ENCODE results near the gene COG4.

The COG4 gene

DNA sequence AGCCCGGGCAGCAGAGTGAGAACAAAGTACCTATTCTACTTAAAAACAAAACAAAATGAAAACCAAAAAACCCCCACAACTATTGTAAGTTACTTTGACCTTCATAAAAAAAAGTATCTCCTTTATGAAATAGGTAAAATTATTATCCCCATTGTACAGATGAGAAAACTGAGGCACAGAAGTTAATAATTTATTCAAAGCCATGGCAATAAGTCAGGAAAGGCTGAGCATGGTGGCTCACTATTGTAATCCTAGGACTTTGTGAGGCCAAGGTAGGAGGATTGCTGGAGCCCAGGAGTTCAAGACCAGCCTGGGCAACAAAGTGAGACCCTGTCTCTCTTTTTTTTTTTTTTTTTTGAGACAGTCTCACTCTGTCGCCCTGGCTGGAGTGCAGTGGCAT lies 38.5 kb downstream of the COG4 start:
- ChIA-PET CTCF (no interaction called here), POLR2A (no interaction called here)
- TF ChIP-seq ZNF658 (tag by site-specific recombination; IDR thresholded peaks at IDR 0.05) = no peak
- Histone ChIP-seq H3K4me1 (ENCODE audit: control insufficient read depth, insufficient read depth, low read length) (no peaks in the 10 kb centered on the region), H3K27ac (ENCODE audit: extremely low read depth, low read depth, low read length) (no peak overlapping the region), H3K4me3 (ENCODE audit: low read depth, low read length) (no peak overlapping the region), H3K9me3 (ENCODE audit: control insufficient read depth, insufficient read depth, low read depth, low read length) (no peaks in the 10 kb centered on the region), H3K36me3 (ENCODE audit: control insufficient read depth in 2 of 2, insufficient read depth in 1 of 2, low read length in 2 of 2) (peaks cover 0 to 49% of the 10 kb centered on the region in 2 experiments; a peak in 2 of 3 replicates)

GRCh38 chr16:70483426-70483825 lies 39.9 kb downstream of the COG4 start:
- no peak for TF ChIP-seq ZNF391 (tag by site-specific recombination; IDR thresholded peaks at IDR 0.05; ENCODE audit: borderline replicate concordance, low read depth)
- TF ChIP-seq KLF9 (tag by site-specific recombination; IDR thresholded peaks at IDR 0.05; ENCODE audit: low read depth) = no peak
- no peak for TF ChIP-seq ZNF585B (tag by site-specific recombination; IDR thresholded peaks at IDR 0.05)
- TF ChIP-seq ZNF776 (tag by site-specific recombination; IDR thresholded peaks at IDR 0.05; ENCODE audit: borderline replicate concordance) = no peak
- Histone ChIP-seq H3K36me3 (ENCODE audit: control insufficient read depth in 2 of 2, insufficient read depth in 1 of 2, low read length in 2 of 2) (peaks cover 0 to 59% of the 10 kb centered on the region in 2 experiments; a peak in 2 of 3 replicates), H3K4me3 (ENCODE audit: low read depth, low read length) (no peak overlapping the region), H3K27ac (ENCODE audit: extremely low read depth, low read depth, low read length) (no peak overlapping the region), H3K9me3 (ENCODE audit: control insufficient read depth, insufficient read depth, low read depth, low read length) (no peaks in the 10 kb centered on the region), H3K4me1 (ENCODE audit: control insufficient read depth, insufficient read depth, low read length) (no peaks in the 10 kb centered on the region)
- CTCF ChIA-PET = no interaction called here
- POLR2A ChIA-PET = no interaction called here

- Histone ChIP-seq H3K36me3 (ENCODE audit: control insufficient read depth in 2 of 2, insufficient read depth in 1 of 2, low read length in 2 of 2) (peaks cover 0 to 65% of the 10 kb centered on the region in 2 experiments; a peak in 2 of 3 replicates), H3K27ac (ENCODE audit: extremely low read depth, low read depth, low read length) (no peak overlapping the region), H3K9me3 (ENCODE audit: control insufficient read depth, insufficient read depth, low read depth, low read length) (no peaks in the 10 kb centered on the region), H3K4me1 (ENCODE audit: control insufficient read depth, insufficient read depth, low read length) (no peaks in the 10 kb centered on the region), H3K4me3 (ENCODE audit: low read depth, low read length) (no peak overlapping the region)
- ChIA-PET POLR2A (no interaction called here), CTCF (no interaction called here)
- TF ChIP-seq ZNF600 (tag by site-specific recombination; IDR thresholded peaks at IDR 0.05) = 0 out of 2 replicates have a peak, but pooled peaks have one; percentile 23
- no peak for TF ChIP-seq PBX3 (CRISPR knock-in tag; IDR thresholded peaks at IDR 0.05)
- TF ChIP-seq PRDM1 (tag by site-specific recombination; IDR thresholded peaks at IDR 0.05) = peak; percentile 73
- TF ChIP-seq SCRT2 (tag by site-specific recombination; IDR thresholded peaks at IDR 0.05) = peak; percentile 97
- TF ChIP-seq SCRT1 (tag by site-specific recombination; IDR thresholded peaks at IDR 0.05; ENCODE audit: borderline replicate concordance) = peak; percentile 85; the same call in 1 of the 2 replicates
- no peak for TF ChIP-seq ZNF335 (tag by site-specific recombination; conservative IDR thresholded peaks at IDR 0.05)
- peak; percentile 39 for TF ChIP-seq ZNF398 (tag by site-specific recombination; IDR thresholded peaks at IDR 0.05)
These were observed 40.7 kb downstream of the COG4 start for GRCh38 chr16:70482624-70483023.

GRCh38 chr16:70481929-70482536 lies 41.3 kb downstream of the COG4 start:
- Histone ChIP-seq H3K9me3 (ENCODE audit: control insufficient read depth, insufficient read depth, low read depth, low read length) (no peaks in the 10 kb centered on the region), H3K27ac (ENCODE audit: extremely low read depth, low read depth, low read length) (no peak overlapping the region), H3K36me3 (ENCODE audit: control insufficient read depth in 2 of 2, insufficient read depth in 1 of 2, low read length in 2 of 2) (peaks cover 0 to 65% of the 10 kb centered on the region in 2 experiments; a peak in 2 of 3 replicates), H3K4me1 (ENCODE audit: control insufficient read depth, insufficient read depth, low read length) (no peaks in the 10 kb centered on the region), H3K4me3 (ENCODE audit: low read depth, low read length) (no peak overlapping the region)
- ChIA-PET CTCF (no interaction called here), POLR2A (no interaction called here)
- TF ChIP-seq SALL2 (tag by site-specific recombination; IDR thresholded peaks at IDR 0.05; ENCODE audit: borderline replicate concordance) = no peak
- TF ChIP-seq BCL6B (tag by site-specific recombination; IDR thresholded peaks at IDR 0.05) = no peak
- no peak for TF ChIP-seq ZNF76 (tag by site-specific recombination; IDR thresholded peaks at IDR 0.05; ENCODE audit: borderline replicate concordance, low read depth)
